H1 (cell line): Measurements from ENCODE around the gene SEC24B. TPM values are rescaled to one million over a fixed set of nuclear protein-coding genes. Genes with fewer than 3 reads are reported as not detected.
A peak's percentile ranks its signal among the peaks of the same experiment; 100 is the strongest.

ENCODE experiments used
- CTCF ChIA-PET: fragments of 300-600 bp; sonication (Branson Sonifier 250); formaldehyde crosslinking; loops from one replicate; lab custom pipeline; 2021; ENCODE audit not compliant: partially characterized antibody; lab: Charles Lee
- POLR2A ChIA-PET: fragments of 300-600 bp; sonication (Branson Sonifier 250); formaldehyde crosslinking; loops from one replicate; lab custom pipeline; 2021; ENCODE audit warnings: inconsistent platforms; ENCODE audit not compliant: partially characterized antibody; lab: Charles Lee
- DNase-seq, 2 experiments: peaks; one replicate each; pipeline versions ENCODE4 v3.0.0 to v3.0.0-alpha.2; 2010 to 2022; ENCODE audit warnings: low spot score in 2 of 2, low read depth in 1 of 2, mixed read lengths in 1 of 2
- FAIRE-seq: peaks from 2 replicates; lab custom pipeline; 2011; peaks lifted over from hg19 to GRCh38; lab: Jason Lieb, UNC
- H2AFZ ChIP-seq: 2 replicates; pipeline ENCODE4 v1.8.1; 2012; ENCODE audit warnings: low read length, inconsistent platforms
- H2AK5ac ChIP-seq: 2 replicates; pipeline ENCODE4 v1.6.1; 2013; ENCODE audit warnings: low read depth, low read length
- H2BK120ac ChIP-seq: replicated peaks from 2 replicates; pipeline ENCODE3; 2013; ENCODE audit warnings: low read depth, low read length, inconsistent platforms
- H2BK12ac ChIP-seq: 2 replicates; pipeline ENCODE4 v1.6.1; 2013; ENCODE audit warnings: low read depth, low read length
- H2BK15ac ChIP-seq: 2 replicates; pipeline ENCODE4 v1.6.1; 2013; ENCODE audit warnings: low read length
- H2BK20ac ChIP-seq: 2 replicates; pipeline ENCODE4 v1.6.1; 2013; ENCODE audit warnings: low read length
- H2BK5ac ChIP-seq: 2 replicates; pipeline ENCODE4 v1.6.1; 2013; ENCODE audit warnings: low read depth, low read length
- H3K14ac ChIP-seq: 2 replicates; pipeline ENCODE4 v1.6.1; 2013; ENCODE audit warnings: inconsistent platforms; ENCODE audit not compliant: insufficient read length
- H3K18ac ChIP-seq: 2 replicates; pipeline ENCODE4 v1.6.1; 2013; ENCODE audit warnings: low read length; ENCODE audit errors: extremely low read depth
- H3K23ac ChIP-seq: 2 replicates; pipeline ENCODE4 v1.6.1; 2013; ENCODE audit warnings: inconsistent platforms; ENCODE audit not compliant: insufficient read length
- H3K23me2 ChIP-seq: 2 replicates; pipeline ENCODE4 v1.6.1; 2013; ENCODE audit warnings: low read depth, low read length
- H3K27ac ChIP-seq: 2 replicates; pipeline ENCODE4 v1.6.1; 2011; ENCODE audit warnings: low read depth, low read length, inconsistent platforms
- H3K27me3 ChIP-seq, 4 experiments: replicated peaks in 1 of 4; 1 replicate in 1 of 4; 2 replicates in 3 of 4; pipeline versions ENCODE4 v1.6.1 to v1.8.1; 2011 to 2013; ENCODE audit warnings: low read length in 3 of 4, mild to moderate bottlenecking in 3 of 4, inconsistent platforms in 2 of 4, mixed read lengths in 2 of 4, moderate library complexity in 1 of 4; ENCODE audit not compliant: control insufficient read depth in 3 of 4, insufficient read depth in 3 of 4; ENCODE audit errors: extremely low read depth in 1 of 4
- H3K36me3 ChIP-seq, 4 experiments: 2 replicates each; pipeline versions ENCODE4 v1.6.1 to v1.8.1; 2011 to 2013; ENCODE audit warnings: mild to moderate bottlenecking in 4 of 4, low read length in 3 of 4, moderate library complexity in 2 of 4, control low read depth in 1 of 4, inconsistent platforms in 1 of 4; ENCODE audit not compliant: insufficient read depth in 4 of 4, control insufficient read depth in 2 of 4
- H3K4ac ChIP-seq: replicated peaks from 2 replicates; pipeline ENCODE3; 2013; ENCODE audit warnings: low read length, low read depth, mixed read lengths, inconsistent platforms; ENCODE audit not compliant: insufficient read length
- H3K4me1 ChIP-seq, 4 experiments: replicated peaks in 1 of 4; 1 replicate in 1 of 4; 2 replicates in 3 of 4; pipeline versions ENCODE4 v1.6.1 to v1.8.1; 2011 to 2013; ENCODE audit warnings: low read length in 3 of 4, inconsistent platforms in 2 of 4, mixed read lengths in 1 of 4; ENCODE audit not compliant: insufficient read depth in 4 of 4, control insufficient read depth in 3 of 4
- H3K4me2 ChIP-seq, 2 experiments: 2 replicates each; pipeline versions ENCODE4 v1.6.1 to v1.8.1; 2011 to 2013; ENCODE audit warnings: low read depth in 2 of 2, low read length in 2 of 2, control low read depth in 1 of 2, inconsistent platforms in 1 of 2, mild to moderate bottlenecking in 1 of 2; ENCODE audit not compliant: insufficient read depth in 1 of 2
- H3K4me3 ChIP-seq, 4 experiments: fragments of 200-600, 300-600 bp in 1 of 4; sonication (generic), shearing (Covaris generic), sonication (Bioruptor Twin) in 1 of 4; 2 replicates each; pipeline versions ENCODE4 v1.5.1 to v1.8.1; 2011 to 2016; ENCODE audit warnings: low read length in 4 of 4, low read depth in 3 of 4, control low read depth in 2 of 4, inconsistent platforms in 2 of 4, mild to moderate bottlenecking in 2 of 4, mixed read lengths in 1 of 4, moderate library complexity in 1 of 4; ENCODE audit not compliant: insufficient read depth in 2 of 4; ENCODE audit errors: extremely low read depth in 1 of 4
- H3K56ac ChIP-seq: replicated peaks from 2 replicates; pipeline ENCODE3; 2013; ENCODE audit warnings: low read depth, mild to moderate bottlenecking, mixed read lengths, low read length, inconsistent platforms; ENCODE audit not compliant: insufficient read length
- H3K79me1 ChIP-seq: 2 replicates; pipeline ENCODE4 v1.6.1; 2013; ENCODE audit warnings: low read depth, low read length, control low read depth
- H3K79me2 ChIP-seq, 2 experiments: 2 replicates each; pipeline versions ENCODE4 v1.6.1 to v1.8.1; 2012 to 2013; ENCODE audit warnings: low read length in 2 of 2, mild to moderate bottlenecking in 2 of 2, inconsistent platforms in 1 of 2; ENCODE audit not compliant: insufficient read depth in 2 of 2, control insufficient read depth in 1 of 2
- H3K9ac ChIP-seq, 4 experiments: replicated peaks in 1 of 4; 1 replicate in 1 of 4; 2 replicates in 3 of 4; pipeline versions ENCODE4 v1.6.1 to v1.8.1; 2011 to 2013; ENCODE audit warnings: low read depth in 3 of 4, low read length in 3 of 4, control low read depth in 2 of 4, mild to moderate bottlenecking in 2 of 4, moderate library complexity in 2 of 4, inconsistent platforms in 1 of 4; ENCODE audit errors: extremely low read depth in 1 of 4
- H3K9me3 ChIP-seq, 2 experiments: 2 replicates each; pipeline versions ENCODE4 v1.6.1 to v1.8.1; 2012 to 2013; ENCODE audit warnings: mild to moderate bottlenecking in 2 of 2, moderate library complexity in 2 of 2, control low read depth in 1 of 2, inconsistent platforms in 1 of 2, low read depth in 1 of 2, low read length in 1 of 2, mixed read lengths in 1 of 2; ENCODE audit not compliant: insufficient read depth in 2 of 2
- H4K20me1 ChIP-seq, 2 experiments: replicated peaks in 1 of 2; 2 replicates each; pipeline versions ENCODE3 to v1.8.1; 2011 to 2013; ENCODE audit warnings: inconsistent platforms in 2 of 2, low read length in 2 of 2, mild to moderate bottlenecking in 1 of 2; ENCODE audit not compliant: insufficient read depth in 2 of 2, control insufficient read depth in 1 of 2
- H4K5ac ChIP-seq: 2 replicates; pipeline ENCODE4 v1.6.1; 2013; ENCODE audit warnings: low read length, low read depth, mixed read lengths, inconsistent platforms; ENCODE audit not compliant: insufficient read length
- H4K8ac ChIP-seq: 2 replicates; pipeline ENCODE4 v1.8.0; 2013; ENCODE audit warnings: mild to moderate bottlenecking, moderate library complexity, low read length, inconsistent platforms; ENCODE audit not compliant: insufficient read depth; ENCODE audit errors: extremely low read depth
- H4K91ac ChIP-seq: replicated peaks from 2 replicates; pipeline ENCODE3; 2013; ENCODE audit warnings: low read length, mixed read lengths, inconsistent platforms; ENCODE audit not compliant: insufficient read length
- ATF2 ChIP-seq: IDR thresholded peaks from 2 replicates; pipeline ENCODE4 v1.6.1; 2012; ENCODE audit warnings: low read length, inconsistent platforms
- CBX5 ChIP-seq: fragments of 300-800, 300-1000 bp; sonication (generic); IDR thresholded peaks from 2 replicates; pipeline ENCODE4 v1.7.1; 2016; ENCODE audit warnings: antibody characterized with exemption, low read length, low read depth
- RAD21 ChIP-seq, 2 experiments: IDR thresholded peaks in 1 of 2; conservative IDR thresholded peaks in 1 of 2; 2 replicates each; pipeline ENCODE4 v1.6.1; 2011; ENCODE audit warnings: low read depth in 2 of 2, low read length in 2 of 2, improper control_type of control experiment in 1 of 2, inconsistent platforms in 1 of 2, mild to moderate bottlenecking in 1 of 2, moderate library complexity in 1 of 2
- SIX5 ChIP-seq: IDR thresholded peaks from 2 replicates; pipeline ENCODE4 v1.6.1; 2011; ENCODE audit warnings: mild to moderate bottlenecking, low read depth, low read length
- SRF ChIP-seq: IDR thresholded peaks from 2 replicates; pipeline ENCODE4 v1.6.1; 2011; ENCODE audit warnings: mild to moderate bottlenecking, low read depth, low read length, moderate library complexity
- TBP ChIP-seq: IDR thresholded peaks from 2 replicates; pipeline ENCODE4 v1.6.1; 2011; ENCODE audit warnings: low read depth, low read length, improper control_type of control experiment
- TCF12 ChIP-seq: IDR thresholded peaks from 2 replicates; pipeline ENCODE4 v1.6.1; 2011; ENCODE audit warnings: low read depth, mild to moderate bottlenecking, low read length
- WGBS, 2 experiments: shearing (Covaris generic) in 1 of 2; methylation state at CpG; one replicate each; pipeline versions ENCODE4 v1.1.6 to v1.1.7; 2013 to 2015; ENCODE audit warnings: low lambda C conversion rate in 2 of 2, mixed read lengths in 2 of 2, inconsistent platforms in 1 of 2, low coverage in 1 of 2, missing lambda C conversion rate in 1 of 2; ENCODE audit not compliant: insufficient replicate concordance in 2 of 2, insufficient coverage in 1 of 2, insufficient read length in 1 of 2; ENCODE audit errors: extremely low coverage in 1 of 2, missing lambda C conversion rate in 1 of 2; 5-methylcytosine and 5-hydroxymethylcytosine counted together
- polyA plus RNA-seq, 7 experiments: library from polyadenylated mRNA; depleted of rRNA in 3 of 7; stranded (reverse) in 5 of 7; unstranded in 2 of 7; fragments of >200 nt in 5 of 7; fragments of 200-250 nt in 2 of 7; gene quantifications; 1 replicate in 5 of 7; 2 replicates in 1 of 7; 4 replicates in 1 of 7; pipeline versions ENCODE4 v1.2.1 to v1.2.3, GENCODE V29; 2011 to 2013; ENCODE audit warnings: missing spikeins in 2 of 7, mixed read lengths in 2 of 7
- total RNA-seq: library from RNA; stranded (reverse); fragmentation: NEBNext Ultra II Directional; extraction: Animal tissue kit (Norgen Biotek cat#: 25700); gene quantifications from 2 replicates; pipeline ENCODE4 v1.2.1, GENCODE V29; 2021

Gene SEC24B
- total and polyA plus RNA-seq, 2 of the 8 experiments (the other 6 are each of a cell fraction or from before 2014, with no cell fraction given) = 25.6 to 30.9 TPM

- Histone ChIP-seq H3K4me1 (no peaks in the 10 kb centered on the region; a peak in 1 of 7 replicates), H2AK5ac (no peak overlapping the region), H3K56ac (no peak overlapping the region), H3K23me2 (no peaks in the 10 kb centered on the region), H3K4ac (no peak overlapping the region), H3K27ac (no peak overlapping the region), H2BK12ac (no peak overlapping the region), H4K20me1 (no peaks in the 10 kb centered on the region), H3K36me3 (peaks cover 0 to 15% (median 2%) of the 10 kb centered on the region in 4 experiments; a peak in 2 of 8 replicates), H3K9ac (no peak overlapping the region), H2AFZ (no peak overlapping the region), H4K8ac (no peak overlapping the region), H3K4me3 (peak overlapping the region in 1 of 4 experiments; percentile 19; a peak in 1 of 8 replicates), H4K91ac (no peak overlapping the region)
- ChIA-PET CTCF (interaction anchor here (0.8 to 1.0 kb wide), 4 partner anchors 18 to 30 kb away, joined by 3 to 5 read pairs (median 3); partner anchors contain the start of gene SEC24B), POLR2A (interaction anchor here (1.0 to 1.9 kb wide), 2 partner anchors 19 to 108 kb away, joined by 3 to 8 read pairs; partner anchors contain the start of genes MCUB and SEC24B)
- no peak for DNase-seq
- FAIRE-seq = no peak
- TF ChIP-seq SIX5 (no peak), SRF (no peak), CBX5 (no peak), RAD21 (IDR thresholded peaks at IDR 0.05 in 1 of 2, conservative IDR thresholded peaks at IDR 0.05 in 1 of 2; ENCODE audit: low read depth in 2 of 2, low read length in 2 of 2) (no peak), TBP (no peak), TCF12 (no peak), ATF2 (no peak)
- TF ChIP-seq, all 59 proteins: peak for 0
- Histone ChIP-seq H4K5ac (no peak overlapping the region), H3K18ac (no peak overlapping the region), H3K9me3 (peaks cover 6 to 7% of the 10 kb centered on the region in 2 experiments; a peak in 2 of 4 replicates), H3K27me3 (no peaks in the 10 kb centered on the region), H3K23ac (no peak overlapping the region), H3K79me1 (no peaks in the 10 kb centered on the region), H2BK120ac (no peak overlapping the region), H3K79me2 (peaks cover 0 to 87% of the 10 kb centered on the region in 2 experiments; a peak in 3 of 4 replicates), H2BK15ac (no peak overlapping the region), H3K14ac (no peak overlapping the region), H2BK5ac (no peak overlapping the region), H3K4me2 (no peak overlapping the region), H2BK20ac (no peak overlapping the region)
- WGBS, 2 experiments = 93% methylated on average over 3 of the region's 3 CpGs; no CpG with 5 or more reads in 1 of the 2 experiments
Measured at GRCh38 chr4:109451544-109452273, 18.1 kb downstream of the SEC24B start.
